Stimulated activated CD8-positive, alpha-beta memory T cell treated with anti-CD3 and anti-CD28 coated beads, Interleukin-7, amount 100 ng/mL, for 4 hours (primary cell): ENCODE measurements around the gene RTP5.

Source experiments
- DNase-seq, 2 donors: peaks; one replicate each; pipeline ENCODE4 v3.0.0-alpha.2; 2020; ENCODE audit warnings: low read depth in 2 of 2

The RTP5 gene

GRCh38 chr2:241843321-241844065, 26.0 kb upstream of the RTP5 start:
- DNase-seq, result no peak

GRCh38 chr2:241844066-241844728, 25.3 kb upstream of the RTP5 start:
- peak; percentile 65 to 87 for DNase-seq

DNA sequence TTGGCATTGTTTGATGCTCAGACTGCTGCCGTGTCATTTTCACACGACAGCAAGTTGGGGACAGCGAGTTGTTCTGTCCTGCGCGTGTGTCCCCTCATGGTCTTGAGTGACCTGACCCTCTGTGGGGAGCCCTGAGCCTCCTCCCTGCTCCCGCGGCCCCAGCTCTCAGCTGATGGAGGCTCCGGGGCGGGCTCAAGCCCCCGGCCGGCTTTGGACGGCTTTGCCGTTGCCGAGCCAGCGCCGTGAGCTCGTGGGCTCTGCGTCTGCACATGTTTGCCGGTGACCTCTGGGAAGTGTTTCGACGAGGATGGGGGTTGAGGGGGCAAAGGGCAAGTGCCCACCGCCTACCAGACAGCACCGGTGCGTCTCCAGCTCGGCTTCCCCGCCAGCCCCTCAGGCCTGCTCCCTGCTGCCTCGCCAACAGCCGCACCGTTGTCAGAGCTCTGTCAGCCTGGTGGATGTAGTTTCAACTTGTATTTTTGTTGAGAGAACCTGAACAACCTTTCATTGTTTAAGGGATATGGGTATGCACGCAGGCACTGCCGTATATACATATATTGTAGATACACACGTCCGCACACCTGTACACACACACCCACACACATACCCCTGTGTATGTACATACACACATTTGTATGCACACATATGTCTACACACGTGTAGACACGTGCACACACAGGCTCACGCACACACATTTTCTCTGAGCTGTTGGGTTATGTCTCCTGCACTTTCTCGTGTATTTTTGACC, 24.5 kb upstream of the RTP5 start:
- DNase-seq, result no peak

DNA sequence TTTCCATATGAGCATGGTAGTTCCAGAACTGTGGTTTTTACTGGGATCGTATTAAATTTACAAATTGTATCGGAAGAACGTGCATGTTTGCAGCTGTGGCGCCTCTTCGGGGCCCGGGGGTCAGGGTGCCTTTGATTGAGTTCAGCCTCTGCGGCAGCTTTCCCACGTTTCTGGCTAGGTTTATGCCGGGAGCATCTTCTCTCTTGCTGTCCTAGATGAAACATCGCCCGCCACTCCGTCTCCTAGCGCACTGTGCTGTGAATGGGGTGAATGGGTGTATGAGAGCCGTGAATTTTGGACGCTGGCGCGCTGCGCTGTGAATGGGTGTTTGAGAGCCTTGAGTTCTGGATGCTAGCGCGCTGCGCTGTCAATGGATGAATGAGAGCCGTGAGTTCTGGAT, 23.1 kb upstream of the RTP5 start:
- no peak for DNase-seq

GRCh38 chr2:241848761-241849615, 20.5 kb upstream of the RTP5 start:
- no peak for DNase-seq

- no peak for DNase-seq
Observed at GRCh38 chr2:241849616-241850543, 19.6 kb upstream of the RTP5 start.

DNA sequence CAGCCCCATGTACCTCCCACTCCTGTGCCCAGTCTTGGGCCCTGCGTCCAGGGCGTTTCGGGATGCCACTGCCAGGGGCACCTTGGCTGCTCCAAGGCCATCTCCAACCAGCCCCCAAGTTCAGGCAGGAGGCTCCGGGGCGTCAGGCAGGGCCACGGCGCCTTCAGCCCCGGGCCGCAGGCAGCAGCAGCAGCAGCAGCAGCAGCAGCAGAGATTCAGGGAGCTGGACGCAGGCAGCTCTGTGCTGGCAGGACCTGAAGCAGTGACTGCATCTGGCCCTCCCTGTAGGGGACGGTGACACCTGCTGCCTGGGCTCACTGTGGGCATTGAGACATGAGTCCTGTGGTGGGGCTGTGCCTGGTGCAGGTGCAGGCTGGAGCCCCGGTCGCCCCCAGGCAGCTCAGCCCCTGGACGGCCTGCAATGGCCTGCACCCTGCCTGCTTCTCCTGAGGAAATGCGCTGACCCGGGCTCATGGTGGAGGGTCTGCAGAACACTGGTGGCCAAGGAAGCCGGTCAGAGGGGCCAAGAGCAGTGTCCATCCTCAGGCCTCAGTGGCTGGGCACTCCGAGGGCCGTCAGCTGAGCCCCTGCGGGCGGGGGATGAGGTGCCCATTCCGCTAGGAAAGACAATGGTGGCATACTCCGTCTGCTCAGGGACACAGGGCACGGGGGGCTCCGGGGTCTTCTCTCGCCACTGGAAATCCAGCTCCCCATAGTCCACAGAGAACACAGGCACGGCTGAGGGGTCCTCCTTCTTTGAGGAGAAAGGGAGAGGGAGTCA, 18.8 kb upstream of the RTP5 start:
- DNase-seq, result no peak

GRCh38 chr2:241851325-241852115, 18.0 kb upstream of the RTP5 start:
- no peak for DNase-seq

- DNase-seq, result no peak
Observed at GRCh38 chr2:241852116-241852980, 17.2 kb upstream of the RTP5 start.

DNA sequence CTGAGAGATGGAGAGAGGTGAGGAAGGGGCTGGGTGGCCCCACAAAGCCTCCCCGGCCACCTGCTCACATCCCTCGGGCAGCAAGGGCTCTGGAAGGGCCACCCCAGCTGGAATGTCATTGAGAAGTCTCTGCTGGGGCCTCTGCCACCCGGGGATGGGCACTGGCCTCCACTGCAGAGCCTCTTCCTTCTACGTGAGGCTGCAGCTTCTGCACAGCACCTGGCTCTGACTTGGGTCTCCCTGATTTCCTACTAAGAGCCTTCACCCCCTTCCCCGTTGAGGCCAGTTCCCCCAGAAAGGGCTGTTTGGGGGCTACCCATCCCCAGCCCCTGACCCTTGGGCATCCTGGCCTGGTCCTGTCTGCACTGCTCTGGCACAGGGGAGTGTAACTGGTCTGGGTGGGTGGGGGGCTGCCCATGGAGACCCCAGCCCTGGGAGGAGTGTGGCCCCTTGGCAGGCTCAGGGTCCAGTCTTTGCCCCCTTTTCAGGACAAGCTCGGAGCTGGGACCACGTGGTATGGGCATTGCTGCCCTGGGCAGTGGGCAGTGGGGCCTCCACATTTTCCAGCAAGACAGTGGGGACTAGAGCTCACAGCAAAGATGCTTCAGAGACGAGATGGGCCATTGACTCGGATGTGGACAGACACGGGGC, 16.4 kb upstream of the RTP5 start:
- DNase-seq, result no peak

DNA sequence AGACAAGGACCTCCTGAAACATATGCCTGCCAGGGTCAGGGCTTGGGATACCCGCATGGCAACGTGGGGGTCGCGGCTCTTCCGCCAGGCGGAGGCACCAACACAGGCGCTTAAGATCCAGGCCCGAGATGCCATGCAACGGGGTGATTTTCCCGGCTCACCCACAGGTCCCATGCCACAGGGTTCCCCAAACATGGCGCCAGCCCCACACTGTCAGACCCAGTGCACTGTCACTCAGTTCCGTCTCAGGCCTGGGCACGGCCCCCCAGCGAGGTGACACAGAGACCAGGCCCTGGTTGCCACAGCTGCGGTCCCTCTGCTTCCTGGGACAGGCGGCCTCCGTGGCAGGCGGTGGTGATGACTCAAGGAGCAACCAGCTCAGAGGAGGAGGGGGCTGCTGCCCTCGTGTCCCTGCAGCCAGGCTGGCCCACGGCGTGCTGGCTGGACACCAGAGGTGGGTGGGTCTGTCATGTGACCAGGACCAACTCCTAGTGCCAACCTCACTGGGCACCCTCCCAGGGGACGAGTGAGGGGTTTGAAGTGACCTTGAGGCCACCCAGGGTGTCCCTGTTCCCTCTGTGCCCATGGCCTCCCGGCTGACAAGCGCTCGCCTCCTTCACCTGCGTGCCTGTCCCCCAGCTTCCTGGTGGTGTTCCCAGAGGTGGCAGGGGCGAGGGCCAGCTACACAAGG, 15.7 kb upstream of the RTP5 start:
- no peak for DNase-seq

DNA sequence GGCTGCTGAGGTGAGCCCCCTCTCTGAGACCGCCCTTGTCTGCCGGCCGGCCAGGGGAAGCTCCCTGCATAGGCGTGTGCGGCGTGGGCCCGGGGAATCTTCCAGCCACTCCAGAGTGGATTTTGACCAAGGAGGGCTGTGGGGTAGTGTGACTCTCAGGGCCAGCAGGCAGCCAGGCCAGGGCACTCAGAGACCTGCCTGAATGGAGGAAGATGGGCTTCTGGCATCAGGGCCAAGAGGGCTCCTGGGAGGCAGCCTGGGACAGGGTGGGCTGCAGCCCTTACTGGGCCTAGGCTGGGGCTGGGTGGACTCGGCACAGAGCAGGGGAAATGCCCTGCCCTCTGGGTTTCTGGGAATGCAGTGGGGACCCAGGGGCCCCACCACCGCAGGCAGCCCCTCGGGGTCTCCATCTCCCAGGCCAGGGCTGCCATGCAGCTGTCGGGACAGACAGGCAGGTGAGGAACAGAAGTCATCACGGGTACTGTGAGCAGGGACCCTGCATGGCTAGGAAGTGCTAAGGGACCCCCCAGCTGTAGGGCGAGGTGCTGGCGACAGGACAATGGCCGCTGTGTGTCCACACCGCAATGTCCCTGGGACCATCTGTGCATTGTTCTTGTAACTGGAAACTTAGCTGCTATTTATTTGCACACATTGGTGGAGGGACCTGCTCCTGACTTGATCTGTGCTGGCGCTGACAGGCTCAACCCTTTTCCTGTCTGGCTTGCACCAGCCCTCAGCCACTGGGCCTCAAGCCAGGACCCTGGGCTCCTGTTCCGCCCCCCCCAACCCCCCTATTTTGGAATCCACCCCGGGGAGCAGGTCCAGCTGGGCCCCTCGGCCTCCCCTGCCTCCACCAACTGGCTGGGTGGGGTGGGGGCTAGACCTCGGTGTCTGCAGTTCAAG, 14.9 kb upstream of the RTP5 start:
- no peak for DNase-seq

DNA sequence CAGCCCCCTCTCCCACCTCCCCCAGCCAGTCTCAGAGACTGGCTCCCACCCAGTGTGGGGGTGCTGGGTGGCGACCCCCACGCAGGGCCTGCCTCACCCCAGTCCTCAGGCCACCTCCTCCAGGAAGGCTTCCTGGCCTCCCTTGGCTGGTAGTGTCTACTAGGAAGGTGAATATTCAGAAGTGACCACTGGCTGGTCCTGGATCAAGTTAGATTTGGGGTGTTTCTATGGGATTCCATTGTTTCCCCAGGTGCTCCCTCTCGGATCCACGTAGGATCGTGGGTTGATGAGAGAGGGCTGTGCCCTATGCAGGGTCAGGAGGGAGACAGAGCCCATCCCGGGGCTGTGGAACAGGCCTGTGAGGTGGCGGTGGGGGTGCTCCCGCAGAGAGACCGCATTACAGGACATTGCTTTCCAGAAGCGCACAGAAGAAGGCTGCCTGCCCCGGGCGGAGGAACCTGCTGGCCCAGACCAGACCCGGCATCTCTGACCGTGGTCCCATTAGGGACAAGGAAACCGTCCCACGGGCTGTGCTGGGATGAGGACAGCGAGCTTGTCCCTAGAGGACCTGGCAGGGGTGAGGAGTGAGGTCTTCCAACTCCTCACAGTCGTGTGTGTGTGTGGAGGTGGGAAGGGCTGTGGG, 14.2 kb upstream of the RTP5 start:
- no peak for DNase-seq

- DNase-seq, result no peak
Observed at GRCh38 chr2:241855888-241856422, 13.6 kb upstream of the RTP5 start.

DNA sequence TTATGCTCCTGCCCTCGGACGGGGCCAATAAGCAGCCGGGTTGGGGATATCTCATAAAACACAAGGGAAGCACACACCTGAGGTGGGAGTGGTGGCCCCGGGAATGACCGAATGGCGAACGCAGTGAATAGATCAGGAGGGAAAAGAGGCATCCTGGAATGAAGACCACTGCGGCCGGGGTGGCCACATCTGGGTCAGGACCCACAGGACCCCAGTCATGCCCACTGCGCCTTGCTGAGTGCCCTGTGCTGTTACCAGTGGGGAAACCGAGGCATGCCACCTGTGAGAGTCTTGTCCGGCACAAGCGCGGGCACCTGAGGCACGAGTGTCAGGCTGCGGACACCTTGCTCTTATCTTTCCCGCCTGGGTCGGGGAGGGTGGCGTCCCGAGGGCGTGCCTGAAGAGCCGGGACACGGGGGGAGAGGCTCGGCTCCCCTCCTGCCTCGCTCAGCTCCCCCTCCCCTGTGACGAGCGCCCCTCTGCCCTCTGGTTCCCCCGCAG, 12.4 kb upstream of the RTP5 start:
- no peak for DNase-seq
